Activated CD8-positive, alpha-beta memory T cell treated with anti-CD3 and anti-CD28 coated beads for 48 hours (primary cell): ENCODE measurements around the gene CABLES2.

Source experiments
- DNase-seq, 3 experiments: peaks; one replicate each; pipeline ENCODE4 v3.0.0-alpha.2; 2020; ENCODE audit warnings: low read depth in 2 of 3, low spot score in 2 of 3

CABLES2 gene

GRCh38 chr20:62350629-62351422 is 56.3 kb downstream of the CABLES2 start:
- no peak for DNase-seq

GRCh38 chr20:62350098-62350628 is 56.9 kb downstream of the CABLES2 start:
- DNase-seq: no peak

DNA sequence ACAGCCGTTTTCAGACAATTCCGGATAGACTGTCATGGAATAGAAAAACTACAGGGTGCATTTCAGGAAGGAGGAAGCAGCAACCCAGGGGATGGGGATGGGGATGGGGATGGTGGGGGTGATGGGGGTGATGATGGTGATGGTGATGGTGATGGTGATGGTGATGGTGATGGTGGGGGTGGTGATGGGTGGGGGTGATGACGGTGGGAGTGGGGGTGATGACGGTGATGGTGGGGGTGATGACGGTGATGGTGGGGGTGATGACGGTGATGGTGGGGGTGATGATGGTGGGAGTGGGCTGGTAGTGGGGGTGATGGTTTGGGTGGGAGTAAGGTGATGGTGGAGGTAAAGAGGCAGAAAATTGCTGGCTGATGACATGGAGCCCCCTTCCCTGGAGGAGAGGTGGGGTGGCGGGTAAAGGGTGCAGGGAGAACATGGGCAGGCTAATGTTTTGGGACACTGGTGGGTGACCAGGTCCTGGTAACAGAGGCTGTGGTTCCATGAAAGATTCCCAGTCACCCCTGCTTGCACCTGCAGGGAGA is 57.5 kb downstream of the CABLES2 start:
- no peak for DNase-seq

DNA sequence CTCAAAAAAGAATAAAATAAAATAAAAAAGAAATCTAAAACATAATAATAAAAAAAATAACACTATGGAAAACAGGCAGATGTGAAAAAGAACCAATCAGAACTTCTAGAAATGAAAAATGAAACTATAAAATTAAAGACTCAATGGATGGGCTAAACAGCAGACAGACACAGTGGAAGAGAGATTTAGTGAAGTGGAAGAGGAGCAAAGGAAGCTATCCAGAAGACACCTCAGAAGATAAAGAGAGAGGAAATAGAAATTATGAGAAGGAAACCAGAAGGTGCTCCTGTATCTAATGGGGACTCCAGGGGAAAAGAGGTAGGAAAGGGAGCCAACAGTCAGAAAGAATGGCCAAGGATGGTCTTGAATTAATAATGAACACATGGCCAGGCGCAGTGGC is 58.5 kb downstream of the CABLES2 start:
- DNase-seq: no peak

- DNase-seq: no peak
These were observed 59.6 kb downstream of the CABLES2 start for GRCh38 chr20:62347445-62347844.

DNA sequence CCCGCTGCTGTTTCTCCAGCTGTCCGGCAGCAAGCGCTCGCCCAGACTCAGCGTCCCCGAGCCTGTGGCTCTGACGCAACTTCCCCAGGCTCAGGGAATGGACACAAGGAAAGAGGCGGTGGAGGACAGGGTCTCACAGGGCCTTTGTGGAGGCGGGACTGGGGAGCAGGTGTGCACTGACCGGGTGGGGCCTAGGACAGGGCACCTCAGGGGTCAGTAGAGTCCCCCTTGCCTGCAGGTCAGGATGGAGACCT is 60.0 kb downstream of the CABLES2 start:
- DNase-seq: no peak

- DNase-seq: no peak
These were observed 60.5 kb downstream of the CABLES2 start for GRCh38 chr20:62346398-62347150.

DNA sequence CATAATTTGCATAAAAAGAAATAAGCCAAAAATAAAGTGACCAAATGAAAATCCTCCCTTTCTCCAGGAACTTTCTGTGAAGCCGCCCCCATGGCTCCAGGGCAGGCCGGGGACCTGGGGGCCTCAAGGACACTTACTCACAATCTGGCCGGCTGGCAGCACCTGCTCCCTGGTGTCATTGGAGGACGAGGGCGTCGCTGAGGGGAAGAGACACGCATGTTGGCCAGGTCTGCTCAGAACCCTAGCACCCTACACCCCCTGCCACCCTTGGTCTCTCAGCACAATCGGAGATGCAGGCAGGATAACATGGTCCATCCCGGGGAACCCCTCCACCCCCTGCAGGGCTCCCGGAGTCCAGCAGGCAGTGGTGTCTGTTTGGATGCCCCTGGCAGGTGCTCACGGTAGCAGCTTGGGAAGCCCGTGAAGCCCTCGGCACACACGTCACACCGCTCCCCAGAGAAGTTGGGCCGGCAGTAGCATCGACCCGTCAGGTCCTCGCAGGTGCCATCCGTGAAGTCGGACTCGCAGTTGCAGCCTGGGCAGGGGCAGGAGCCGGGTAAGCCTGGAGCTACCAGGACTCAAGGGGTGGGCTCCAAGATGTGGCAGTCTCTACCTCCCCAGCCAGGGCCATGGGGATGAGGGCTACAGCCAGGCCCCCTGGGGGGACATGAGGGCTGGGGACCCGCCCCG is 61.3 kb downstream of the CABLES2 start:
- DNase-seq: no peak

DNA sequence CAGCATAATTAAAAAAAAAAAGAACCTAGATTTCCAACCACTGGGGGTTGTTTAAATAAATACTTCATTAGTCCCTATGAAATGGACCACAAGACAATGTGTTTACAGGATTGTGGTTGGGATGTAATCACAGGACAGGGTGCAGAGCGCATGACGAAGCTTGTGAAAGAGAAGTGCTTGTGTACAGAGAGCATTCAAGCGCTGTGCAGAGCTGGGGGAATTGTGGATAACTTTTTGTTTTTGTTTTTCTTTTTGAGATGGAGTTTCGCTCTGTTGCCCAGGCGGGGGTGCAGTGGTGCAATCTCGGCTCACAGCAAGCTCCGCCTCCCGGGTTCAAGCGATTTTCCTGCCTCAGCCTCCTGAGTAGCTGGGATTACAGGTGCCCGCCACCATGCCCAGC is 62.3 kb downstream of the CABLES2 start:
- DNase-seq: no peak

DNA sequence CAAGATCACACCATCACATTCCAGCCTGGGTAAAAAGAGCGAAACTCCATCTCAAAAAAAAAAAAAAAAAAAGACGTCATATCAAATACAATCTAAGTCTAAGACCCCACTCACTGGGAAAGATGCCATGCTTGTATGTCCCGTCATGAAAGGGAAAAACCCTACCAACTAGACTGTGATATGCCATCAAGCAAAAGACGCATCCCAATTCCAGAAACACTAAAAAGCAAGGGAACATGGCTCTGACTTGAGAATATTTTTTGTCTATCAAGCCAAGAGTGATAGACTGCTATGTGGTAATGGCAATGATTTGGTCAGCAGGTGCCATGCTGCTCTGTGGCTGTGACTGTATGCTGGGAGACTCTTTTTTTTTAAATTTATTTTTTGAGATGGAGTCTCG is 63.0 kb downstream of the CABLES2 start:
- no peak for DNase-seq

DNA sequence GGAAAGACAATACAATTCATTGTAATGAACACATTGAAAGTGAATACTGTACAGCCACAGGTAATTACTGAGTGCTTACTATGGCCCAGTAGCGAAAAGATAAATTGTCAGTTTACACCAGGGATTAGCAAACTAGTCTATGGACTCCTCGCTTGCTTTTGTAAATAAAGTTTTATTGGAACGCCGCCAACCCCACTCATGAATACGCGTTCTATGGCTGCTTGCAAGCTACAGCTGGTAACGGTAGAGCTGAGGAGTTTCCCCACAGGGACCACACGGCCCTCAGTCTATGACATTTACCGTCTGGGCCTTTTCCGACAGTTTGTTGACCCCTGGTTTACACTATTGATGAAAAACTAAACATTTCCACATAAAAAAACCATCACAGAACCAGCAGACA is 64.2 kb downstream of the CABLES2 start:
- DNase-seq: no peak

DNA sequence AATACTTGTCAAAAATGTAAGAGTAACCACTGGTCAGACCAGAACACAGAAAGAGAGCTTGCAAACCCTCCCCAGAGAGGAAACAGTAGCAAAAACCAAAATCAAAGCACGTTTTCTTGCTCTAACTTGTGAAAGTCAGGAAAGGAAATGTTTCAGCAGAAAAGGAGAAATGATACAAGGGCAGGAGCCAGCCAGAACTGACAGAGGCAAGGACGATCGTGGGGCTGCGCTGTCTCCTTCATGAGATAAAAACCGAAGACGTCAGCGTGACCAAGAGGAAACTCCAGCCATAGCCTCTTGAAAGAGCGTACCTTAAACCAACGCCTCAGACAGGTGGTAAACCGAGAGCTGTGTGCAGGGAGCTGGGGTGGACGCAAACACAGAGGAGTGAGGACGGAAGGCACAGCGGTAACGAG is 67.4 kb downstream of the CABLES2 start:
- no peak for DNase-seq
